Placental pericyte (primary cell): ENCODE results near the gene OIP5. TPM values are rescaled to one million over a fixed set of nuclear protein-coding genes. Genes with fewer than 3 reads are reported as not detected.

Experiments
- total RNA-seq: library from RNA; depleted of rRNA; stranded (reverse); fragments of >200 nt; gene quantifications from 2 replicates; pipeline ENCODE4 v1.2.3, GENCODE V29; 2012

OIP5 gene
- 0.22 and 12.3 TPM in 2 replicates for total RNA-seq

GRCh38 chr15:41332194-41333025 lies at the start of gene OIP5, which contains the start of gene NUSAP1:
TSS of gene OIP5 (minus strand) at chr15:41332591. CDS start at chr15:41332561, 30 bp downstream.
TSS of gene NUSAP1 (plus strand) at chr15:41332881. CDS start at chr15:41332958, 77 bp downstream.

Other genes starting within 250 kb of the OIP5 start
- gene INO80, start 216.3 kb downstream of the OIP5 start, total RNA-seq = 19.7 and 31.2 TPM in 2 replicates
- gene EXD1, start 101.8 kb downstream of the OIP5 start, total RNA-seq = not detected in 2 replicates
- 97.9 and 137 TPM in 2 replicates for gene CHP1, start 101.3 kb downstream of the OIP5 start, total RNA-seq
- 3.5 and 82.5 TPM in 2 replicates for gene NUSAP1, start 290 bp upstream of the OIP5 start, total RNA-seq
- 17.5 and 19.6 TPM in 2 replicates for gene NDUFAF1, start 69.9 kb upstream of the OIP5 start, total RNA-seq
- gene RTF1, start 84.5 kb upstream of the OIP5 start, total RNA-seq = 23.0 and 27.5 TPM in 2 replicates
- 3.5 and 7.7 TPM in 2 replicates for gene ITPKA, start 161.3 kb upstream of the OIP5 start, total RNA-seq
- 3.9 and 7.3 TPM in 2 replicates for gene LTK, start 181.2 kb upstream of the OIP5 start, total RNA-seq
- gene RPAP1, start 211.7 kb upstream of the OIP5 start, total RNA-seq = 20.4 and 21.3 TPM in 2 replicates
- gene TYRO3, start 226.6 kb upstream of the OIP5 start, total RNA-seq = 7.7 and 13.6 TPM in 2 replicates